Measurements from ENCODE around the gene LAMA5.

DNA sequence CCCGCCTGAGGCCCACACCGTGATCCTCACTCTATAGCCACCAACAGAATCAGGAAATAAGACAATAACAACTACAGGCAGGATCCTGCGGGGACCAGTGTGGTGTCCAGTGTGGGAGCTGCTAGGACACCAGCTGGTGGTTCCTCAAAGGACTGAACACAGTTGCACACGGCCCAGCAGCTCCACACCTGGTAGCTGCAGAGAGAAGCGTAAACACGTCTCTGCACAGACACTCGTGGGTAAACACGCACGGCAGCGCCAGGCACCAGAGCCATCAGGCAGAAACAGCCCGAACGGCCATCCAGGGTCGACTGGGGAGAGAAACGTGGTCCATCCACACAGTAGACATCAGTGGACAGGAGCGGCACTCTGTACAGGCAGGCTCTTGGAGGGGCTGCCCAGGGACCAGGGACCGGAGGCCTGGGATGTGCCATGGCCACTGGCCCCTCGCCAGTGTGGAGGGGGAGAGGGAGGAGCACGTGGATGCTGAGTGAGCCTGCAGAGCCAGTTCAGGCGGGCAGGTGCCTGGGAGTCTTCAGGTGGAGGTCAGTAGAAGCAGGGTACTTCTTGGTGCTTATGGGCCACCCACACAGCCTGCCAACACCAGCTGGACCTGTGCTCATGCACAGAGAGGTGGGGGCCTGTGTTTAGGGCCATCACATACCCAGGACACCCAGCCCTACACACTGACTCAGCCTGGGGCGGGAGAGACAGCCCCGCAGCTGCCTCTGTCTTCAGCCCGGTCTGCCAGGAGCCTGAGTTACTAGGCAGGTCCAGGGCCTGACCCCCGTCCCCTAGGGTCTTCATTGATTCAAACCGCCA is 7.4 kb upstream of the LAMA5 start:
- TF ChIP-seq, protein P1, sequence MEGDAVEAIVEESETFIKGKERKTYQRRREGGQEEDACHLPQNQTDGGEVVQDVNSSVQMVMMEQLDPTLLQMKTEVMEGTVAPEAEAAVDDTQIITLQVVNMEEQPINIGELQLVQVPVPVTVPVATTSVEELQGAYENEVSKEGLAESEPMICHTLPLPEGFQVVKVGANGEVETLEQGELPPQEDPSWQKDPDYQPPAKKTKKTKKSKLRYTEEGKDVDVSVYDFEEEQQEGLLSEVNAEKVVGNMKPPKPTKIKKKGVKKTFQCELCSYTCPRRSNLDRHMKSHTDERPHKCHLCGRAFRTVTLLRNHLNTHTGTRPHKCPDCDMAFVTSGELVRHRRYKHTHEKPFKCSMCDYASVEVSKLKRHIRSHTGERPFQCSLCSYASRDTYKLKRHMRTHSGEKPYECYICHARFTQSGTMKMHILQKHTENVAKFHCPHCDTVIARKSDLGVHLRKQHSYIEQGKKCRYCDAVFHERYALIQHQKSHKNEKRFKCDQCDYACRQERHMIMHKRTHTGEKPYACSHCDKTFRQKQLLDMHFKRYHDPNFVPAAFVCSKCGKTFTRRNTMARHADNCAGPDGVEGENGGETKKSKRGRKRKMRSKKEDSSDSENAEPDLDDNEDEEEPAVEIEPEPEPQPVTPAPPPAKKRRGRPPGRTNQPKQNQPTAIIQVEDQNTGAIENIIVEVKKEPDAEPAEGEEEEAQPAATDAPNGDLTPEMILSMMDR (conservative IDR thresholded peaks at IDR 0.05 in 1 of 2, IDR thresholded peaks at IDR 0.05 in 1 of 2; ENCODE audit: extremely low read depth in 1 of 2, insufficient read depth in 1 of 2, low read depth in 1 of 2, low read length in 2 of 2) = no peak
- no peak for TF ChIP-seq EZH2 (IDR thresholded peaks at IDR 0.05; ENCODE audit: borderline replicate concordance, low read length)

Measured in mammary epithelial cell (primary cell).